Duodenal mucosa (tissue), 2 donors: Measurements from ENCODE around the gene HMCN2.

ENCODE experiments used
- H3K27ac ChIP-seq: one replicate; pipeline ENCODE4 v1.7.0; 2013; ENCODE audit warnings: low read depth, low read length
- H3K27me3 ChIP-seq, 2 donors: one replicate each; pipeline ENCODE4 v1.7.0; 2013; ENCODE audit warnings: low read length in 2 of 2, control low read depth in 1 of 2; ENCODE audit not compliant: insufficient read depth in 2 of 2, control insufficient read depth in 1 of 2
- H3K36me3 ChIP-seq, 2 donors: one replicate each; pipeline ENCODE4 v1.7.0; 2013; ENCODE audit warnings: low read length in 2 of 2, control low read depth in 1 of 2; ENCODE audit not compliant: insufficient read depth in 2 of 2, control insufficient read depth in 1 of 2
- H3K4me1 ChIP-seq, 2 donors: one replicate each; pipeline ENCODE4 v1.7.0; 2013; ENCODE audit warnings: low read length in 2 of 2, control low read depth in 1 of 2; ENCODE audit not compliant: insufficient read depth in 2 of 2, control insufficient read depth in 1 of 2
- H3K4me3 ChIP-seq, 2 donors: one replicate each; pipeline ENCODE4 v1.7.0; 2013; ENCODE audit warnings: low read length in 2 of 2, low read depth in 1 of 2
- H3K9ac ChIP-seq, 2 donors: one replicate each; pipeline ENCODE4 v1.7.0; 2013; ENCODE audit warnings: low read length in 2 of 2, low read depth in 1 of 2
- H3K9me3 ChIP-seq, 2 donors: one replicate each; pipeline ENCODE4 v1.7.0; 2013; ENCODE audit warnings: low read length in 2 of 2, control low read depth in 1 of 2; ENCODE audit not compliant: control insufficient read depth in 1 of 2

The HMCN2 gene

DNA sequence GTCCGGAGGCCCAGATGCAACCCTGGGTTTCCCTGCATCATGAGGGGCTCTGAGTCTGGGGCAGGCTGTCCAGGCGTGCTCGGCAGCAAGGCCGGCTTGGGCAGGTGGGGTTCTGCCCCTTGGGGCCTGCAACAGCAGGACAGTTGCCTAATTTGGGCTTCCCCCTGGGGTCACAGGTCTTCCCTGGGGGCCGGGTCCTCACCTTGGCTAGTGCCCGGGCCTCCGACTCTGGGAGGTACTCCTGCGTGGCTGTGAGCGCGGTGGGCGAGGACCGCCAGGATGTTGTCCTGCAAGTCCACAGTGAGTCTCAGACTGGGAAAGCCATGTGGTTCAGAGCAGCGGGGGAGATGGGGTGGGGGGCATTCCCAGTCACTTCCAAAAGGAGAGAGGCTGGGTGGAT is 97.1 kb downstream of the HMCN2 start:
- no peaks in the 10 kb centered on the region for H3K9me3 ChIP-seq

DNA sequence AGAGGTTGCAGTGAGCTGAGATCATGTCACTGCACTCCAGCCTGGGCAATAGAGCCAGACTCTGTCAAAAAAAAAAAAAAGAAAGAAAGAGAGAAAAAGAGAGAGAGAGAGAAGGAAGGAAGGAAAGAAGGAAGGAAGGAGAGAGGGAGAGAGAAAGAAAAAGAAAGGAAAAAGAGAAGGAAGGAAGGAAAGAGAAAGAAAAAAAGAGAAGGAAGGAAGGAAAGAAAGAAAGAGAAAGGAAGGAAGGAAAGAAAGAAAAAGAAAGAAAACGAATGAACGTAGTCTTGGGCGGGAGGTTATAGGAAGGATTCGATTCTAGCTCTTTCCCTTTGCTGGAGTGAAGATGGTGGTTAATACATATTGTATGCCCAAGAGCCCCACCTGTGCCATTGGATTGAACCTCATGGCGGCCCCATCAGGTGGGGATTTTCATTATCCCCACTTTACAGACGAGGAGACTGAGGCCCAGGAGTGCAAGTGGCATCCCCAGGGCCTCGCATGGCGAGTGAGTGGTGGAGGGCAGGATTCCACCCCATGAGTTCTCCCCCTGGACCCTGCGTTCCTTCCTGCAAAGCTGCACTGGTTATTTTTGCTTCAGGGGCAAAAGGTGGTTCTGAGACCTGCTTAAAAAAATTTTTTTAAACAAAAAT is 98.3 kb downstream of the HMCN2 start:
- no peak overlapping the region for H3K4me3 ChIP-seq
- no peaks in the 10 kb centered on the region for H3K36me3 ChIP-seq

More for the DNA sequence above, 97.1 kb downstream of the HMCN2 start:
- Histone ChIP-seq H3K4me1 (no peaks in the 10 kb centered on the region), H3K36me3 (no peaks in the 10 kb centered on the region), H3K4me3 (no peak overlapping the region), H3K27me3 (no peaks in the 10 kb centered on the region), H3K27ac (no peak overlapping the region), H3K9ac (no peak overlapping the region)

DNA sequence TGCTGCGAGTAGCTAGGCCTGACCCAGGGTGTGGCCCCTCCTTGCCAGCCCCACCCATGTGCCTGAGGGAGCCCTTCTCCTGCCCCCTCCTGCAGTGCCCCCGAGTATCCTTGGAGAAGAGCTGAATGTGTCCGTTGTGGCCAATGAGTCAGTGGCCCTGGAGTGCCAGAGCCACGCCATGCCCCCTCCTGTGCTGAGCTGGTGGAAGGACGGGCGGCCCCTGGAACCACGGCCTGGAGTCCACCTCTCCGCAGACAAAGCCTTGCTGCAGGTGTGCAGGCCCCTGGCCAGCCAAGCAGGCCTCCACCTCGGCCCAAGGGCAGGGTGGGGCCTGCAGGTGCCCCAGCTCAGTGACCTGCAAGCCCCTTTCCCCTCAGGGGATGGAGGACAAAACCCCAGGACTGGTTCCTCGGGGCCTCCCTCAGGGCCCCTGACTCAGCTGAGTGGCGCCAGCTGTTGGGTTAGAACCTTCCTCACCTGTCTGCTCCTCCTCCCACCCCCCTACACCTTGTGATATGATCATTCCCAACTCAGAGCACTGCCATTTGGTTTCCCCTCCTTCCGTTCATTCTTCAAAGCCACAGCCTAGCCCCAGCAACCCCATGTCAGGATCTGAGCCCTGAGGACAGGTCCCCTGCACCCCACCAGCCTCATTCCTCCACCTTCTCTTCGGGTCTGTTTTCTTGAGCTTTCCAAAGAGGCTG is 99.2 kb downstream of the HMCN2 start:
- H3K36me3 ChIP-seq, result no peaks in the 10 kb centered on the region
- no peaks in the 10 kb centered on the region for H3K4me1 ChIP-seq
- H3K9me3 ChIP-seq, result no peaks in the 10 kb centered on the region
- H3K4me3 ChIP-seq, result no peak overlapping the region
- H3K9ac ChIP-seq, result no peak overlapping the region
- no peak overlapping the region for H3K27ac ChIP-seq
- no peaks in the 10 kb centered on the region for H3K27me3 ChIP-seq

More for the DNA sequence above, 98.3 kb downstream of the HMCN2 start:
- Histone ChIP-seq H3K27me3 (no peaks in the 10 kb centered on the region), H3K4me1 (no peaks in the 10 kb centered on the region), H3K9me3 (no peaks in the 10 kb centered on the region), H3K27ac (no peak overlapping the region), H3K9ac (no peak overlapping the region)

DNA sequence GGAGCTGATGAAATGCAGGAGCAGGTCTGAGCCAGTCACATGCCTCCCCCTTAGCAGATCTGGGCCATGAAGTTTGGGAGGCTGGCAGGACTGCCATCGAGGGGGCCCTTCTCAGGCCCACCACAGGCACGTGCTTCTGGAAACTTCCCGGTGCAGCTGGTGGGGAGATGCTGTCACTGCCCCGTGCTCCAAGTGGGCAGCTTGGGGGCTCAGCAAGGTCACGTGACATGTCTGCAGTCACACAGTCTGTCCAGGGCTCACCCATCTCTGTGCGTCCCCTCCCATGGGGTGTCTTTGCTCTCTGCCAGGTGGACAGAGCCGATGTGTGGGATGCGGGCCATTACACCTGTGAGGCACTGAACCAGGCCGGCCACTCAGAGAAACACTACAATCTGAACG is 99.8 kb downstream of the HMCN2 start:
- no peaks in the 10 kb centered on the region for H3K36me3 ChIP-seq
- H3K27me3 ChIP-seq, result no peaks in the 10 kb centered on the region

DNA sequence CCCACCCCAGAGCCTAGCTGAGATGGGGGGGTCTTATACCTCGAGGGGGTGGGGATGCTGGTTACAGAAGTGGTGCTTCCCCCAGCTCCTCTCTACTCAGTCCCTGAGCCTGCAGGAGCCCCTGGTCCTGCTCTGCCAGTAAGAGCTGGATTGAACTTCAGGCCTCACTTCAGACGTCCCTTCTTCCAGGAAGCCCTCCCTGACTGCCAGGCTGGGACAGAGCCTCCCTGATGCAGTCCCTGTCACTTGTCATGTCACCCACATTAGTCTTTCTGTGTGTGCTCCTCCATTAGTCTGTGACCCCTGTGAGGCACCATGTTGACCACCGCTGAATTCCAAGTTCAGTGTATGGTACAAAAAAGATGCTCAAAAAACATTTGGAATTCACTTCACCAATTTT is 100.5 kb downstream of the HMCN2 start:
- no peaks in the 10 kb centered on the region for H3K36me3 ChIP-seq
- no peak overlapping the region for H3K4me3 ChIP-seq
- no peaks in the 10 kb centered on the region for H3K9me3 ChIP-seq
- H3K27me3 ChIP-seq, result no peaks in the 10 kb centered on the region
- H3K4me1 ChIP-seq, result no peaks in the 10 kb centered on the region
- no peak overlapping the region for H3K27ac ChIP-seq
- no peak overlapping the region for H3K9ac ChIP-seq

More for the DNA sequence above, 99.8 kb downstream of the HMCN2 start:
- no peak overlapping the region for H3K27ac ChIP-seq
- no peak overlapping the region for H3K9ac ChIP-seq
- H3K4me1 ChIP-seq, result no peaks in the 10 kb centered on the region
- no peaks in the 10 kb centered on the region for H3K9me3 ChIP-seq
- no peak overlapping the region for H3K4me3 ChIP-seq

DNA sequence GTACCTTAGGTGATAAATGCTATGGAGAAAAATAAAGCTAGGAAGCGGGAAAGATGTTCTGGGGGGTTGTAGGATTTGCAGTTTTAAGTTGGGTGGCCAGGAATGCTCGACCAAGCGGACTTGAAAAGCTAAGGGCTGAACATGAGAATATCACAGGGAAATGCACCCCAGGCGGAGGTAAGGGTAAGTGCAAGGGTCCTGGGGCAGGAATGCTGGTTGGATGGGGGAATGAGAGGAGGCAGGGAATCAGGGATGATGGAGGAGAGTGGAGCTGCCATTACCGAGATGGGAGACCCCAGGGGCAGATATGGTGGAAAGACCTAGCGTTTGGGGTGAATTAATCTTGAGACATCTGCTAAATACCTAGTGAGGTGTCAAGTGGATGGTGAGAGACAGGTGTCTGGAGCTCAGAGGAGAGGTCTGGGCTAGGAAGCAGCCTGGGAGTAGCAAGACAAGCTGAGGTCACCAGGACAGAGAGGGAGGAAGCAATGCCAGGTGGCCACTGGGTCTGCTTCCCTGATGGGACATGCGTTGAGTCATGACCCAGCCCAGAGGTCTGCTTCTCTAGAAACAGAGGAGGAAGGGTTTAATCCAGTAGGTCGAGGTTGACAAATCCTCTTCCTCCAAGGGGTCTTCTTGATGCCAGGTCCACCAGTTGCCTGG is 101.5 kb downstream of the HMCN2 start:
- Histone ChIP-seq H3K4me1 (no peaks in the 10 kb centered on the region), H3K27me3 (no peaks in the 10 kb centered on the region), H3K4me3 (no peak overlapping the region), H3K9me3 (no peaks in the 10 kb centered on the region), H3K9ac (no peak overlapping the region), H3K36me3 (no peaks in the 10 kb centered on the region), H3K27ac (no peak overlapping the region)

DNA sequence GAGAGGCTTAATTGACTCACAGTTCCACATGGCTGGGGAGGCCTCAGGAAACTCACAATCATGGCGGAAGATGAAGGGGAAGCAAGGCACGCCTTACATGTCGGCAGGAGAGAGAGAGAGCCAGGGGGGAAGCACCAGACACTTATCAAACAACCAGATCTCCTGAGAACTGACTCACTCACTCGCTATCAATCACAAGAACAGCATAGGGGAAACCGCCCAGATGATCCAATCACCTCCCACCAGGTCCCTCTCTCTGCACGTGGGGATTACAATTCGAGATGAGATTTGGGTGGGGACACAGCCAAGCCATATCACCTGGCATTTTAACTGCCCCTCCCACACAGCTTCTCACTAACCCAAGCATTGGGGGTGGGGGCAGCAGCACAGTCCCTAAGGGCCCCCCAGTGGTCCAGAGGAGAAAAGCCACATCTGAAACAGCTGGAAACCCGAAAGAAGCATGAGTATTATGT is 103.1 kb downstream of the HMCN2 start:
- H3K9me3 ChIP-seq, result no peaks in the 10 kb centered on the region

DNA sequence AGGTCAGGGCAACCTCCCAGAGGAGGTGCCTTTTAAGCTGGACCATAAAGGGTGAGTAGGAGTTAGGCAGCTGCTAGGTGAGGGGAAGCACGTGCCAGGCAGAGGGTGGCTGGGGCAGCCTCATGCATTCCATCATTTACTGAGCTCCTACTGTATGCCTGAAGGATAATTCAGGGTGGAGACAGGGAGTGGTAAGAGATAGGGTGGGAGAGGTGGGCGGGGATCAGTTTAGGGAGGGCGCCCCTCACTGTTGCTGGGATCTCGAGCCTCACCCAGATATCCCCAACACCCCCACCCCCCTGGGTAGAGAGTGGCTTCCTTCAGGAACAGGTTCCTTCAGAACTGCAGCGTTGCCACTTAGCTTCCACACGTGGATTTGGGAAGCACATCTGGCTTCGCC is 104.7 kb downstream of the HMCN2 start:
- Histone ChIP-seq H3K27ac (no peak overlapping the region), H3K9me3 (no peaks in the 10 kb centered on the region), H3K27me3 (no peaks in the 10 kb centered on the region), H3K4me3 (no peak overlapping the region), H3K36me3 (no peaks in the 10 kb centered on the region), H3K4me1 (no peaks in the 10 kb centered on the region), H3K9ac (no peak overlapping the region)

More for the DNA sequence above, 103.1 kb downstream of the HMCN2 start:
- H3K27ac ChIP-seq, result no peak overlapping the region
- no peak overlapping the region for H3K9ac ChIP-seq
- H3K4me3 ChIP-seq, result no peak overlapping the region
- no peaks in the 10 kb centered on the region for H3K4me1 ChIP-seq
- H3K36me3 ChIP-seq, result no peaks in the 10 kb centered on the region
- H3K27me3 ChIP-seq, result no peaks in the 10 kb centered on the region

DNA sequence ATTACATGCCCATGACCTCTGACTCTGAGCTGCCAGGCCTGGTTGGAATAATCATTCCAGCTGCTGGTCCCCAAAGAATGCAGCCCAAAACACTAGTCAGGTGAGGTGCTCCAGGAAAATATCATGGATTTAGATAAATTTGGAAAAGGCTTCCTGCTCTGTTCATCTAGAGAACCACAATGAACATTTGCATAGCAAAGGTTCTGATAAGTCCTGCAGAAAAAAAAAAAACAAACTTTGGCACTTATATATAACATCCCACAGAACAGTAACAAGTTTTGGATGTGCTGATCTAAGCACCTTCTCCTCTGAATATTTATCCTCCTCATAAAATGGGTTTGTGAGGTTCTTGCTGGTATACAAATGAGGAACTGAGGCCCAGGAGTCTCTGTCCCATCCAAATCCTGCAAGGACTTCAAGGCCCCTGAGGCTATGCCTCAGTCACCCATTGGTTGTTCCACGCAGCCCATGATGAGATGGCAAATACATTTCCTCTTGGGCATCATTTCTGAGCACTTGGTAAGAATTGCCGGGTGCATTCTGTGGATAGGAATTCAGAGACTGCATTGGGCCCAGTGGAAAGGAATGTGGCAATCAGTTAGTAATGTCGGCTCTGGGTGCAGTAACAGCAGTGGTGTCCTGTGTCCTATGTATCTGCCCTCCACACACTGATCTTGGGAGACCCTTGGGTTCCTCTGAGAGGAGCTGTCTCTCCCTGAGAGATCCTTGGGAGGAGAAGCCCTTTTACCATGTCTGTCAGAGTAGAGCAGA is 105.8 kb downstream of the HMCN2 start:
- no peak overlapping the region for H3K9ac ChIP-seq
- H3K36me3 ChIP-seq, result no peaks in the 10 kb centered on the region
- no peaks in the 10 kb centered on the region for H3K9me3 ChIP-seq
- no peak overlapping the region for H3K4me3 ChIP-seq
- H3K4me1 ChIP-seq, result no peaks in the 10 kb centered on the region
- H3K27me3 ChIP-seq, result no peaks in the 10 kb centered on the region
- no peak overlapping the region for H3K27ac ChIP-seq

DNA sequence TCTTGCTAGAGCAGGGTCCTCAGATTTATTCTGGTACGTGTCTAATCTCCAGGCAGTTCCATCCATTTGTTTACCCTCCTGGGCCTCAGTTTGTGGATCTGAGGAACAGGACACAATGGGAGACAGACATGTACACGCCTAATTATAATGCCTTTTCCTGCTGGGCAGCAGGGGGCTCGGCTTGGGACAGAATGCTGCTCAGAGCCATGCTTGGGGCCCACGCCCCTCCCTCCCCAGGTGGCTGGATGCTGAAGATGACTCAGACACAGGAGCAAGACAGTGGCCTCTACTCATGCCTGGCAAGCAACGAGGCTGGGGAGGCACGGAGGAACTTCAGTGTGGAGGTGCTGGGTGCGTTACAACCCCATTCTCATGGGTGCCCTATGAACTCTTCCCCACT is 106.5 kb downstream of the HMCN2 start:
- H3K27ac ChIP-seq, result no peak overlapping the region
- H3K9ac ChIP-seq, result no peak overlapping the region
- no peaks in the 10 kb centered on the region for H3K36me3 ChIP-seq
- H3K9me3 ChIP-seq, result no peaks in the 10 kb centered on the region
- no peak overlapping the region for H3K4me3 ChIP-seq
- H3K4me1 ChIP-seq, result no peaks in the 10 kb centered on the region
- H3K27me3 ChIP-seq, result no peaks in the 10 kb centered on the region
